ENCODE results near the gene CDK10. TPM values are rescaled to one million over a fixed set of nuclear protein-coding genes. Genes with fewer than 3 reads are reported as not detected.

Gene CDK10
- total and polyA plus RNA-seq, 8 donors, result 74.8 to 160 (median 105) TPM

GRCh38 chr16:89700649-89701424 is 14.3 kb downstream of the CDK10 start:
- peak overlapping the region; percentile 66 to 68 for H3K4me3 ChIP-seq
- TF ChIP-seq CTCF (IDR thresholded peaks at IDR 0.05), result no peak
- peaks cover 0 to 26% of the 10 kb centered on the region in 2 donors for H3K36me3 ChIP-seq
- ATAC-seq (peak; percentile 56), DNase-seq (peak in 3 of 4 donors; percentile 69 to 88 (median 71))
- H3K4me1 ChIP-seq, result peaks cover 6 to 37% of the 10 kb centered on the region in 2 donors
- peak overlapping the region; percentile 82 to 88 for H3K27ac ChIP-seq
- no peaks in the 10 kb centered on the region for H3K9me3 ChIP-seq
- no peaks in the 10 kb centered on the region for H3K27me3 ChIP-seq
- intact Hi-C loops (cut with DNase I), result no loop called here

GRCh38 chr16:89701425-89702406 is 15.2 kb downstream of the CDK10 start, which contains the start of gene SPATA2L:
TSS of gene SPATA2L (minus strand) at chr16:89701705. CDS start at chr16:89701232, 473 bp downstream.
- Histone ChIP-seq H3K9me3 (no peaks in the 10 kb centered on the region), H3K27me3 (no peaks in the 10 kb centered on the region), H3K27ac (peak within 1 kb of the TSS; percentile 82 to 88), H3K36me3 (peaks cover 0 to 17% of the 10 kb centered on the region in 2 donors), H3K4me3 (peak within 1 kb of the TSS; percentile 66 to 68), H3K4me1 (peaks cover 6 to 37% of the 10 kb centered on the region in 2 donors)
- peak; percentile 81 for ATAC-seq
- peak; percentile 78 to 97 (median 92) for DNase-seq
- intact Hi-C loops (cut with DNase I), result no loop called here
- TF ChIP-seq CTCF (IDR thresholded peaks at IDR 0.05), result no peak

GRCh38 chr16:89704281-89704680 is 17.8 kb downstream of the CDK10 start:
- H3K36me3 ChIP-seq, result peaks cover 0 to 21% of the 10 kb centered on the region in 2 donors
- H3K4me3 ChIP-seq, result no peak overlapping the region
- no peaks in the 10 kb centered on the region for H3K9me3 ChIP-seq
- intact Hi-C loops (cut with DNase I), result no loop called here
- no peak for TF ChIP-seq CTCF (IDR thresholded peaks at IDR 0.05)
- H3K27me3 ChIP-seq, result no peaks in the 10 kb centered on the region
- H3K27ac ChIP-seq, result no peak overlapping the region
- no peak for DNase-seq
- ATAC-seq, result no peak
- peaks cover 6 to 35% of the 10 kb centered on the region in 2 donors for H3K4me1 ChIP-seq

GRCh38 chr16:89705006-89705405 is 18.5 kb downstream of the CDK10 start:
- intact Hi-C loops (cut with DNase I), result loop anchor here in 1 of 2 donors (5.0 kb wide), 1 partner anchor 87 kb away; no protein-coding TSS in a partner anchor
- H3K9me3 ChIP-seq, result no peaks in the 10 kb centered on the region
- no peak for TF ChIP-seq CTCF (IDR thresholded peaks at IDR 0.05)
- no peaks in the 10 kb centered on the region for H3K27me3 ChIP-seq
- H3K27ac ChIP-seq, result no peak overlapping the region
- H3K4me1 ChIP-seq, result peaks cover 6 to 28% of the 10 kb centered on the region in 2 donors
- no peak overlapping the region for H3K4me3 ChIP-seq
- ATAC-seq (no peak), DNase-seq (no peak)
- peaks cover 0 to 28% of the 10 kb centered on the region in 2 donors for H3K36me3 ChIP-seq

Measured in left lung (tissue), 10 donors.